ENCODE results near the gene RPTOR.

Gene RPTOR

GRCh38 chr17:80956321-80957190, 411.9 kb downstream of the RPTOR start:
- no peak for DNase-seq

DNA sequence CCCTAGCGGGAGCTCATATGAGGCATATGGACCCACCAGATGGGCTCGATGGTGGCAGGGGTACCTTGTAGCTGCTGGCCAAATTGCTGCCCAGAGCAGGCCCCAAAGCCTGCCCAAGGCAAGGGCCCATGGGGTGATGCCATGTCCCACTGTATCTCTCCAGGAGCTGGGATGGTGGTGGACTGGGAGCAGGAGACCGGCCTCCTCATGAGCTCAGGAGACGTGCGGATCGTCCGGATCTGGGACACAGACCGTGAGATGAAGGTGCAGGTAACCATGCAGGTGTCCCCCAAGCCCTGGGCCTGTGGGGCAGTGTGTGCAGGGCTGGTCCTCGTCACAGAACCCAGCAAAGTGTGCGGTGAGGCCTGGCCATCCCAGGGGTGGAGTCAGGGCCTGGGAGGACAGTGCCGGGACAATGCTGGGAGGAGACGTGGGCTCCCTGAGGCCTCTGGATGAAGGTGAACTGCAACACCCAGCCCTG, 412.9 kb downstream of the RPTOR start:
- no peak for DNase-seq

DNA sequence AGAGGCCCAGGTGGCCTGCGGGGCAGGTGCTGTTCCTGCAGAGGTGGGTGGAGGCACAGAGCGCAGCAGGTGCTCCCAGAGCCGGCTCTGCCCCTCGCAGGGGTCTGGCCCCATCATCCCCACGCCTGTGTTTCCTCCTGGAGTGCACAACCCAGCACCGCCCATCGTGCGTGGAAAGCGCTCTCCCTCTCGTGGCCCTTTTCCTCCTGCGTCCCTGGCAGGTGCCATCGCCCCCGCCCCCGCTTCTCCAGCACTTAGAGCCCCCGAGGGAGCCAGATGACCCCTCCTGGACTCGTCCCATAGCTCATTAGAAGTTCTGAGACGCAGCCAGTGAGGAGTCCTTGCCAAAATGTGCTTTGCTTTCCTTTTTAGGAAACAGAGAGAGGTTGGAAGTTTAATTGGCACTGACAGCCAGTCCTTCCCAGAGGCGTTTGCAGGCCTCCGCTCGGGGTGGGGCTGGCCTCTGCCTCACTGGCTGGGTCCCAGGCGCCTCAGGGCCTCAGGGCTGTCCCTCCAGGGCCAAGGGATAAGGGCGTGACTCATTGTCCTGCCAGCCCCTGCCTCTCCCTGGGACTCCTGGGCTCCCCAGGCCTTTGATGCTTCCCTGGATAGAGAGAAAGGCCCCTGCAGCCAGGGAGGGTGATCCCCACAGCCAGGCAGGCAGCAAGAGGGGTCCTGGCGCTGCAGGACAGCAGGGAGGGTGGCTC, 414.8 kb downstream of the RPTOR start:
- DNase-seq = no peak

DNA sequence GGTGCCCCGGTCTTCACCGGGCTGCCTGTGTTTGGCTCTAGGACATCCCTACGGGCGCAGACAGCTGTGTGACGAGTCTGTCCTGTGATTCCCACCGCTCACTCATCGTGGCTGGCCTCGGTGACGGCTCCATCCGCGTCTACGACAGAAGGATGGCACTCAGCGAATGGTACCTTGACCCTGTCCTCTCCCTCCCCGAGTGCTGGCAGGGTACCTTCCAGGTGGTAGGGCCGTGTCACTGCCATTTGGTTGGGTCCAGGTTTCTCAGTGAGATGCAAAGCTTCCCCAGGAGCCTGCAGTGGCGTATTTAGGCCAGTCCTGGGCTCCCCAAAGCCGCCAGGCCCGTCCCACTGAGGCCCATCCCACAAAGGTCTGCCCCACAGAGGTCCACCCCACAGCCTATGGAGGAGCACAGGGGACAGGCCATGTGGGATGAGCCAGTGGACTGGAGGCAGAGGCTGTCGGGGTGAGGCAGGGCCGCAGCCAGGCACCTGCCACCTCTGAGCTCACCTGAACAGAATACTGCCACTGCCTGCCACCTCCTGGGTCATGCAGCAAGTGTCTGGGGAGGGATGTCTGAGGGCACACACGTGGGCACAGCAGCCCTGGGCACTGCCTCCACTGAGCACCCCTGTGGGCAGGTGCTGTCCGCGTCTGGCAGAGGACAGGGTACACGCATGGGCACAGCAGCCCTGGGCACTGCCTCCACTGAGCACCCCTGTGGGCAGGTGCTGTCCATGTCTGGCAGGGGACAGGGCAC, 415.6 kb downstream of the RPTOR start:
- DNase-seq = no peak

GRCh38 chr17:80960797-80961452, 416.3 kb downstream of the RPTOR start:
- no peak for DNase-seq

- no peak for DNase-seq
Measured at GRCh38 chr17:80961541-80962330, 417.1 kb downstream of the RPTOR start.

DNA sequence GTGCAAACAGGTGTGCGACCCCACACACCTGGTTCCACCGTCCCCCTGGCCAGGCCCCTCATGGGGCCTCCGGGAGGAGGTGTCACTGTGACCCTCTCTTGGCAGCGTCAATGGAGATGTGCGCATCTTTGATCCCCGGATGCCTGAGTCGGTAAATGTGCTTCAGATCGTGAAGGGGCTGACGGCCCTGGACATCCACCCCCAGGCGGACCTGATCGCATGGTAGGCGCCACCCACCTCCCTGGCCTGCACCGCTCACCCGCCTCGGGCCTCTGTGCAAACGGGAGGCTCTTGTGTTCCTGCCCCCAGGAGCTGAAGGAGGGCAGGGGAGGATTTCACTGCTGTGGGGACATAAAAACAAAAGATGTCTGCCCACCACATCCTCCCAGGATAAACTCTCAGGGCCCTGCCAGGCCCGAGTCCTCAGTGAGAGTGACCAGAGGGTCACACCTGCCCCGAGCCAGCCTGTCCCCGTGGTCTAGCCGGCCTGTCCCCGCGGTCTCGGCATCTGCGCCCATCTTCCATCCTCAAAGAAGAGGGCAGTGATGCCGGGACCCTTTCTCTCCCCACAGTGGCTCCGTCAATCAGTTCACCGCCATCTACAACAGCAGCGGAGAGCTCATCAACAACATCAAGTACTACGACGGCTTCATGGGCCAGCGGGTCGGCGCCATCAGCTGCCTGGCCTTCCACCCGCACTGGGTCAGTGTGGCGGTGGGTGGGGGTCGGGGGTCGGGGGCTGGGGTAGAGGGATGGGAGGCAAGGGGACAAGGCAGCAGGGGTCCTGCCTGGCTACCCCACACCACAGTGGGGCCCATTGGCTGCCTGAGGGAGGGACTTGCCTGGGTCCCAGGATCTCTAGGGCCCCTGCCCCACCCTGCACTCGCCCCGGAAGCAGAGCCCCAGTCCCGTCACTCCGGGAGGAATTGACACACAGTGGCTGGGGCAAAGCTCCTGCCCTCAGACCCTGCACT, 418.0 kb downstream of the RPTOR start:
- no peak for DNase-seq

DNA sequence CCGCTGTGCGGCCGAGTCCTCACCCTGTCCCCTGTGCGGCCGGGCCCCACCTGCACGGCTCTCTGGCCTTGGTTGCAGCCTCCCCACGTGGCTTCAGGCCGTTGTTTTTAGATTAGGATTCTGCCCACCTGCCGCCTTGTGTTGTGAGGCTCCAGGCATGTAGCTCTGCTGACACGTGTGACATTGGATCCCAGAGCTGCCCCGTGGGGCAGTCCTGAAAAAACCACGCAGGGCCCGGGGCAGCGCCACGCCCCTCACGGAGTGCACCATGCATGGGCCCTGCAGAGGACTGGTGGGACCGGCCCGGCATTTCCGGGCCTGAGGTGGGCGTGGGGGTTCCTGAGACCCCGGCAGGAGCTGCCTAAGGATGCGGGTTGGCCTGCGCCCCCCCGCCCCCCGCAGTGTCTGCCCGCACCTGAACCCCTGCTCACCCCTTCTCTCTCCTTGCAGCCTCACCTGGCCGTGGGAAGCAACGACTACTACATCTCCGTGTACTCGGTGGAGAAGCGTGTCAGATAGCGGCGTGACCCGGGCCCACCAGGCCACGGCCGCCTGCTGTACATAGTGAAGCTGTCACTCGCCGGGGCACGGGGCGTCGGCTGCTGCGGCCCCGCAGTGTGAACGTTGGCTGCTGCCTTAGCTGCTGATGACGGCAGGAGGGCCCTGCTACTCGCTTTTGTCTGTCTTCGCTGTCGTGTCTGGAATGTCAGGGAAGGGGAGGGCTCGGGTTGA, 419.3 kb downstream of the RPTOR start:
- no peak for DNase-seq

- DNase-seq = no peak
Measured at GRCh38 chr17:80964544-80964856, 419.9 kb downstream of the RPTOR start.

DNA sequence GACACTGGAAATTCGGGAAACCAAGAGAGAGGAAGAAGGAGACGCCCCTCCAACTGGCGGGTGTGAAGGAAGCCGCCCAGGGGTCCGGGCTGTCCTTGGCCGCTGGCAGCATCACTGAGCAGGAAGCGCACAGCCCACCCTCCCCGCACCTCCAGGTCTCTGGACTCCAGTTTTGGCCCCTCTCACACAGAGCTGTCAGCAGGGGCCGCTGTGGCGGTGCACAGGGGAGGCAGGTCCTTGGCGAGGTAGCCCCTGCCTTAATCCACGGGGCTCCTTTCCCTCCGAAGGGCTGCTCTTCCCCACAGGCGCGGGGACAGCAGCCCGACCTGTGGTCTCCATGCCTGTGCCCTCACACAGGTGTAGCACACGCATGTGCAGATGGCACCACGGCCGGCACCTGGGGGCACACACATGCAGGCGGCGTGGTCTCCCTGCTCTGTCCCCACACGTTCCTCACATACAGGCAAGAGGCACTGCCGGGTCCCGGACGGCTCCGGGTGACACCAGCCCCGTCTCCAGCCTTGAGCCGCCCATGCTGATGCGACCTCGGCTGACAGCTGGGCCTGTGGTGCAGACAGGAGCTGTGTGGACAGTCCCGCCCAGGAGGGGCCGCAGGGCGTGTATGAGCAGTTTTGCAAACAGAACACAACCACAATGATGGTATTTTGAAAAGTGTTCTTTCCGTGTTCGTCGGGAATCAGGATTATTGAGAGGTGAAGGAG, 420.4 kb downstream of the RPTOR start:
- DNase-seq = no peak

DNA sequence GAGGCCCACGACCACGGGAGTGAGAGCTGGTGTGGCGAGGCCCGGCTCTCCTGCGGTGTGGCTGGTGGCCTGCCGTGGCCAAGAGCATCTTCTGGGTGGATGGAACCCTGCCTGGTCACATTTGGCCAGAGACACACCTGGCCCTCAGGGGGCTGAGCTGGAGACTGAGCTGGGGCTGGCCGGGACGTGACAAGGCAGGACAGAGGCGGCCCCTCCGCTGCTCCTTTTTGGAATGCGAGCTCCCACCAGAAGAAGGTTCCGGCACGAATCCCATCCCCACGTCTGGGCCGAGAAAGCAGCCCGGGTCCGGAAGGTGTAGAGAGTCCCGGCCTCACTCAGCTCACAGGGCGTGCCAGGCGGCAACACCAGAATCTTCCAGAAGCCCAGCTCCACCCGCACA, 421.0 kb downstream of the RPTOR start:
- no peak for DNase-seq

DNA sequence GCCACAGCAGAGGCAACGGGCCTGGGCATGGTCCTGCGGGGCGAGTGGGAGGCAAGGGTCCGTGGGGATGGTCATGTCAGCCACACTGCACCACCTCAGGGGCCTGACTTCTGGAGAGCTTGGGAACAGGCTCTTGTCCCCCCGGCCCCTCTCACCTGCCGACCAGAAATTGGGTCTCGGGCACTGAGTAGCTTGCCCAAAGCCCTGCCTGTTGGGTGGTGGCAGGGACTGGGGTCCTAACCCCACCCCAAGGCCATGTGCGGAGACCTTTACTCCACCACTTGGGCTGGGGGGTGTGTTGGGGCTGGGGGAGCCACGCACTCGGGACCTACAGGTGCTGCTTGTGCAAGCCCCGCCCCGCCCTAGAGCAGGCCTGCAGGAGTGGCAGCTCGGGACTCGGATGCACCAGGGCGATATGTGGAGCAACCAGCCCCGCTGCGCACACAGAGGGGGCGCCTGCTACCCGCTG, 422.8 kb downstream of the RPTOR start:
- no peak for DNase-seq

DNA sequence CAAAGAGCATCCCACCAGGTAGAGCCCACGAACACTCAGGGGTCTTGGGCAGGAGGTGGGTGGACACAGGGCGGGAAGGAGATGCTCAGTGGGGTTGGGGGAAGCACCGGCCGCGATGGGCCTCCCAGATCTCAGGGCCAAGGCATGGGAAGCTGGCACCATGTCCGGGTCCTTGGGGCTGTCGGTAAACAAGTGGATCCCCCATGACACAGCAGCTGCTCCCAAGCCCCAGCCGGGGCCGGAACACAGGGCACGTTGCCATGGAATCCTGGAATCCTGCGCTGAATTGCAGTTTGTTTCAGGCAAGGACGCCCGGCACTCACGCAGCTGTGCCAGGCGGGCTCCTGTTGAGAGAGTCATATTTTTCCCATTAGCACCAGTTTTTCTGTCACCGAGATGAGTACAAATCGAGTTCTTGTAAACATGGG, 424.0 kb downstream of the RPTOR start:
- DNase-seq = no peak

- DNase-seq = no peak
Measured at GRCh38 chr17:80969030-80969673, 424.5 kb downstream of the RPTOR start.

DNA sequence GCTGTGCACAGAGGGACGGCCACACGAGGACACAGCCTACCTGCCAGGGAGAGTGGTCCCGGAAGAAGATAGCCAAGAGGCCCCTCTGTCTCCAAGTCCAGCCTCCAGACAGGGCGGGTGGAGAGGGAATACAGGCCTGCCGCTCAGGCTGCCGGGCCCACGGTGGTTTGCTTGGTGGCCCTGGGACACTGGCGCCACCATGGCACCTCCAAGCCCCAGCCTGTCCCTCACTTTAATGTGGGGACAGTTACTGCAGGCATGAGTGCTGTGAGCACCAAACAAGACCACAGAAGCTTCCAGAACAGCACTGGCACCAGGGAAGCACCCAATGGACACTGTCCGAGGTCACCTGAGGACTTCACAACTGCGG, 425.0 kb downstream of the RPTOR start:
- DNase-seq = no peak

- peak; percentile 22 to 50 for DNase-seq
Measured at GRCh38 chr17:80970044-80970761, 425.6 kb downstream of the RPTOR start.

DNA sequence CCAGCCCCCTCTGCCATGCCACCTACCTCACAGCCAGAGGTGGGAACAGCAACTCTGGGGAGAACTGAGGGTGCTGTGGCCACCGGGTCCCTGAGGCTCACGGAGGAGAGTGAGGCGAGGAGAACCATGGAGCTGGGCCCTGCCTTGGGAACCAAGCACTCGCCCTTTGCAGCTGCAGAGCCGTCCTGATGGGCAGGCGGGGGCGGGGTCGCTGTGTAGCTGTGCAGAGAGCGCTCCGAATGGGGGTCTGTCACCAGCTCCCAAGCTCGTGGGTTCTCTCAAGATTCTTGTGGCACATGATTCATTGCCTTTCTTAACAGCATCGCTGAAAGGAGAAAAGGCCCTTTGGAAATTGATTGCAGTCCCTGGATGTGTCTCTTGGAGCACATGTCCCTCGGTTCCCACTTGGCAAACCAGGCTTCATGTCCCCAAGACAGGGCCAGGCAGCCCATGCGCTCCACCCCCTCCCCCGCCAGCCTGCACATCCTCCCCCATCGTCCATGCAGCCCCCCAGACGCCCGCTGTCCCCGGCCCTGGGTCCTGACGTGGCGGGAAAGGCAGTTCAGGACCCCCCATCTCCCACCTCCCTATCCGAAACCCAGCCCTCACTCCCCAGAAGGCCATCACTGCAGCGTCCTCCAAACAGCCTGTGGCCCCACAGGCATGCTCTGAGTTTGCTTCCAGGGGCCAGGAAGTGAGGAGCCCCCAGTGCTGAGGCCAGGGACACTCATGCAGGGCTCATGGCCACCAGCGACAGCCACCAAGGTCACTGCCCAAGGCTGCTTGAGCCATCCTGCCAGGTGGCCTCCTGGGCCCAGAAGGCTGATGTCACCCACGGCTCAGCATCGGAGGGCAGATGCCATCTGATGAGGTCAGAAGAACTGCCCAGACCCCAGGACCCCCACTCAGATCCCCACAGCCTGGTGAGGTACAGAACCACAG, 426.4 kb downstream of the RPTOR start:
- no peak for DNase-seq

All from stimulated activated CD4-positive, alpha-beta T cell treated with anti-CD3 and anti-CD28 coated beads, Interleukin-4, amount 100 ng/mL, for 4 hours (primary cell).